Esophagus muscularis mucosa (tissue), 4 donors: ENCODE measurements around the gene LYPLAL1.

Experiments
- EP300 ChIP-seq: sonication (generic); formaldehyde crosslinking; IDR thresholded peaks from one replicate; pipeline ENCODE4 v1.6.1; 2017; ENCODE audit warnings: antibody characterized with exemption
- POLR2A ChIP-seq: fragments of 450-650 bp; IDR thresholded peaks from one replicate; pipeline ENCODE4 v1.6.1; 2017; ENCODE audit warnings: antibody characterized with exemption, moderate library complexity, mild to moderate bottlenecking, low read depth
- POLR2AphosphoS5 ChIP-seq, 2 donors: sonication (generic); formaldehyde crosslinking; IDR thresholded peaks; one replicate each; pipeline ENCODE4 v1.6.1; 2017; ENCODE audit warnings: antibody characterized with exemption in 2 of 2
- TF ChIP-seq, protein P1 (sequence below), 3 experiments: fragments of 200-600 bp in 2 of 3; fragments of 450-650 bp in 1 of 3; sonication (generic) in 2 of 3; IDR thresholded peaks; one replicate each; pipeline ENCODE4 v1.5.1; 2017 to 2019; ENCODE audit warnings: antibody characterized with exemption in 3 of 3, mild to moderate bottlenecking in 2 of 3, moderate library complexity in 1 of 3

DNA sequence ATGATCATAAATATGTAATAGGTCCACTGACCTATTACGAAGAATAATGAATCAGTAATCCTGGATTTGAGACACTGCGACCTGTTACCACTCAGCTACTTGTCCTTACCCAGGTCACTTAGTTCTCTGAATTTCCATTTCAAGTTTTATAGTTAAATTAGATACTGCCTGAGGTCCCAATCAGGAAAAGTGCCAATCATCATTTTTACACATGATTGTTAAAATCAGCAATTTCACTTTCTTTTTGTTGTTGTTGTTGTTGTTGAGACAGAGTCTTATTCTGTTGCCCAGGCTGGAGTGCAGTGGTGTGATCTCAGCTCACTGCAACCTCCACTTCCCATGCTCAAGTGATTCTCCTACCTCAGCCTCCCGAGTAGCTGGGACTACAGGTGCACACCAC lies 22.8 kb upstream of the LYPLAL1 start:
- no peak for TF ChIP-seq EP300
- TF ChIP-seq, protein P1, sequence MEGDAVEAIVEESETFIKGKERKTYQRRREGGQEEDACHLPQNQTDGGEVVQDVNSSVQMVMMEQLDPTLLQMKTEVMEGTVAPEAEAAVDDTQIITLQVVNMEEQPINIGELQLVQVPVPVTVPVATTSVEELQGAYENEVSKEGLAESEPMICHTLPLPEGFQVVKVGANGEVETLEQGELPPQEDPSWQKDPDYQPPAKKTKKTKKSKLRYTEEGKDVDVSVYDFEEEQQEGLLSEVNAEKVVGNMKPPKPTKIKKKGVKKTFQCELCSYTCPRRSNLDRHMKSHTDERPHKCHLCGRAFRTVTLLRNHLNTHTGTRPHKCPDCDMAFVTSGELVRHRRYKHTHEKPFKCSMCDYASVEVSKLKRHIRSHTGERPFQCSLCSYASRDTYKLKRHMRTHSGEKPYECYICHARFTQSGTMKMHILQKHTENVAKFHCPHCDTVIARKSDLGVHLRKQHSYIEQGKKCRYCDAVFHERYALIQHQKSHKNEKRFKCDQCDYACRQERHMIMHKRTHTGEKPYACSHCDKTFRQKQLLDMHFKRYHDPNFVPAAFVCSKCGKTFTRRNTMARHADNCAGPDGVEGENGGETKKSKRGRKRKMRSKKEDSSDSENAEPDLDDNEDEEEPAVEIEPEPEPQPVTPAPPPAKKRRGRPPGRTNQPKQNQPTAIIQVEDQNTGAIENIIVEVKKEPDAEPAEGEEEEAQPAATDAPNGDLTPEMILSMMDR (IDR thresholded peaks at IDR 0.05) = no peak
- TF ChIP-seq POLR2A = no peak
- TF ChIP-seq POLR2AphosphoS5 (IDR thresholded peaks at IDR 0.05) = no peak
